Subcutaneous abdominal adipose tissue (tissue), 5 donors: ENCODE results near the gene L3MBTL1.

Experiments used
- H3K27ac ChIP-seq: one replicate; pipeline ENCODE4 v1.7.0; 2013; ENCODE audit warnings: low read depth, mild to moderate bottlenecking, inconsistent platforms, low read length, moderate library complexity
- H3K27me3 ChIP-seq, 5 donors: one replicate each; pipeline ENCODE4 v1.7.0; 2013; ENCODE audit warnings: low read length in 5 of 5, inconsistent platforms in 1 of 5; ENCODE audit not compliant: control insufficient read depth in 5 of 5, insufficient read depth in 4 of 5
- H3K36me3 ChIP-seq, 5 donors: one replicate each; pipeline ENCODE4 v1.7.0; 2013; ENCODE audit warnings: low read length in 5 of 5; ENCODE audit not compliant: control insufficient read depth in 5 of 5, insufficient read depth in 5 of 5
- H3K4me1 ChIP-seq, 5 donors: one replicate each; pipeline ENCODE4 v1.7.0; 2013; ENCODE audit warnings: low read length in 5 of 5, mild to moderate bottlenecking in 3 of 5, moderate library complexity in 1 of 5; ENCODE audit not compliant: control insufficient read depth in 5 of 5, insufficient read depth in 5 of 5
- H3K4me3 ChIP-seq, 5 donors: one replicate each; pipeline ENCODE4 v1.7.0; 2013; ENCODE audit warnings: low read length in 5 of 5, low read depth in 1 of 5
- H3K9ac ChIP-seq, 5 donors: one replicate each; pipeline ENCODE4 v1.7.0; 2013; ENCODE audit warnings: low read length in 5 of 5, mild to moderate bottlenecking in 4 of 5, moderate library complexity in 3 of 5
- H3K9me3 ChIP-seq, 5 donors: one replicate each; pipeline ENCODE4 v1.7.0; 2013; ENCODE audit warnings: low read length in 5 of 5; ENCODE audit not compliant: control insufficient read depth in 5 of 5
- donor health status: healthy.
- donor health status: healthy.
- donor health status: healthy.
- donor health status: healthy.
- donor health status: healthy.

The L3MBTL1 gene

DNA sequence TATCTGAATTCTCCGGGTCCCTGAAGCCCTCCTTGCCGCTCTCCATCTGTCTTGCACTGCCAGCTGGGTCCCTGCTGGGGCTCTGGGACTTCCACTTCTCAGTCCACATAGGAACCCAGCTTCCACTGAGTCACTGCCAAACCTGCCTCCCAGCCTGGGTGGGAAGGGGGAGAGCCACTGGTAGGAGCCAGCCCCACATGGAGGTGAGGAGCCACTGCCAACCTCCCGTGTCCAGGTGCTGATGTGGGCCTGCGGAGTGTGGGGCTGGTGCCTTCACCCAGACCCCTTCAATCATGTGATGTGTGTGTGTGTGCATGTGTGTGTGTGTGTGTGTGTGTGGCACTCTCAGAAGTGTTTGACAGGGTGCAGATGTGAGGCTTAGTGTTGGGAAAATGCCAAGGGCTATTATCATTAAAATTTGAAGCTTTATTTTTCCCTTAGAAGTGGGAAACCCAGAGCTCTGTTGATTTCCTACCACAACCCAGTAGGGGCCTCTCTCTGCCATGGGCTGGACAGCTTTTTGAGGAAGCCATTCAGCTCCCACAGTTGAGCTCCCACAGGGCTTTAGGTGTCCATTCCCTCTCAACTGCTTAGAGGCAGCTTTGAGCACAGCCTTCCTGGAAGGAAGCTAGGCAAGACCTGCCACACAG is 42.0 kb downstream of the L3MBTL1 start:
- H3K9ac ChIP-seq = no peak overlapping the region
- H3K4me1 ChIP-seq = peaks cover 0 to 26% (median 16%) of the 10 kb centered on the region in 5 donors
- H3K27ac ChIP-seq = no peak overlapping the region
- H3K9me3 ChIP-seq = peaks cover 0 to 7% (median 6%) of the 10 kb centered on the region in 5 donors
- H3K27me3 ChIP-seq = no peaks in the 10 kb centered on the region
- H3K4me3 ChIP-seq = no peak overlapping the region
- peaks cover 0 to 3% (median 0%) of the 10 kb centered on the region in 5 donors for H3K36me3 ChIP-seq

DNA sequence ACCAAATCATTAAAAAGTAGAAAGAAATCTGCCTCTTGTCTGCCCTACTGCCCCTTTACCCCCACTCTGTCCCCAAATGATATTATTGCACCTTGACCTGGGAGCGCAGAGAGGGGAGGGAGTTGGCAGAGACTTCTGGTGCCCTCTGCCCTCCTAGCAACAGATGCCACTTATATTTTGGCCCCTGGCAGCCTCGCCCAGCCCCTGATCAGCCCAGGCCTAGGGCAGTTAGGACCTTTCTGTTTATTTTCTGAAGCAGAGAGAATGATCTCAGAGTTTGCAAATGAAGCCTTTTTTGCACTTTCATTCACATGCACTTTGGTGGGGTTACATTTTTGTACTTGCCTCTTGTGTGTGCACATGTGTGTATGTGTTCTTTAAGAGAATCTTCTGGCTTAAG is 43.0 kb downstream of the L3MBTL1 start:
- H3K4me1 ChIP-seq = peaks cover 0 to 26% (median 16%) of the 10 kb centered on the region in 5 donors
- H3K27ac ChIP-seq = peak overlapping the region; percentile 13
- peaks cover 0 to 3% (median 0%) of the 10 kb centered on the region in 5 donors for H3K36me3 ChIP-seq
- no peaks in the 10 kb centered on the region for H3K27me3 ChIP-seq
- peak overlapping the region in 1 of 5 donors; percentile 10 for H3K9ac ChIP-seq
- H3K4me3 ChIP-seq = no peak overlapping the region
- H3K9me3 ChIP-seq = peaks cover 0 to 7% (median 6%) of the 10 kb centered on the region in 5 donors

DNA sequence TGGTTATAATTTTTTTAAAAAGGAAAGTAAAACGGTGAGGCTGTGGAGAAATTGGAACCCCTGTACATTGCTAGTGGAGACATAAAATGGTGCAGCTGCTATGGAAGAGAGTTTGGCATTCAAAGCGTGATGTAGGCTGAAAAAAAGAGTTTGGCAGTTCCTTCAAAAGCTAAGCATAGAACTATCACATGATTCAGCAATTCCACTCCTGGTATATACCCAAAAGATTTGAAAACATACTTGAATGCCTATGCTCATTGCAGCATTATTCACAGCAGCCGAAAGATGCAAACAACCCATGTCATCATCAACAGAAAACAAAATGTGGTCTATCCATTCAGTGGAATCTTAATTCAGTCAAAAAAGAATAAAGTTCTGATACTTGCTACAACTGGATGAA is 46.9 kb downstream of the L3MBTL1 start:
- Histone ChIP-seq H3K9me3 (no peaks in the 10 kb centered on the region), H3K36me3 (no peaks in the 10 kb centered on the region), H3K27me3 (no peaks in the 10 kb centered on the region), H3K4me1 (peaks cover 5 to 43% (median 36%) of the 10 kb centered on the region in 5 donors), H3K9ac (no peak overlapping the region), H3K27ac (no peak overlapping the region), H3K4me3 (no peak overlapping the region)

DNA sequence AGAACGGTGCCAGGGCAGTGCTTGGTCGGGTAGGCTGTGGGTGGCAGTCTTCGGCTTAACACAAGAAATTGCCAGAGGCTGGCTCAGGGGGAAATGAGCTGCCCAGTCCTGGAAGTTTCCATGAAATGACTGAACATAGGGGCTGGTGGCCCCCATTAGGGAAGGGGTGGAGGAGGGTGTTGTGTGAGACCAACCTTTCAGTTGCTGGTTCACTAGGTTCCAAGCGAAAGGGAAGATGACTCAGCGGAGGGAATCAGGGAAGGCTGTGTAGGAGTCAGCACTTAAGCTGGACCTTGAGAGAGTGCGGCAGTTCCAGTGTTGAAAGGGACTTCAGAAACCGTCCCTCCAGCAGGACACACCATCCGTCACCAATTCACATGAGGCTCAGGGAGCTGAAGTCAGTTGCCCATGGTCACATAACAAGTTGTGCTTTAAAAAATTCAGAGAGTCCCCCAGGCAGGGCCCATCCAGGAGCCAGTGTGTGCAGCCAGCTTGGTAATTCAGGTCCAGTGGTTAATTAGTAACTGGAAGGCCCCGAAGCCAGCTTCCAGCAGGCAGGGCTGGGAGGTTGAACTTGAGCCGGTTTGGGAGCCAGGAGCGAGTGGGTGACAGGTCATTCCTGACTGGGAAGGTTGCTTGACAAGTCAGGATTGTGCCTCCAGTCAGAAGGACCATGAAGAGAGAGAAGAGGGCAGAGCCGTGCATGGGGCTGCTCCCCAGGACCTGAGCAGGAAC is 51.1 kb downstream of the L3MBTL1 start, which contains the start of gene SGK2:
Gene SGK2, plus strand, starts transcription at position 616 of the 735 bp plus-strand sequence. CDS start 7,469 bp downstream, outside the sequence.
- Histone ChIP-seq H3K9me3 (no peaks in the 10 kb centered on the region), H3K4me3 (peak within 1 kb of the TSS in 4 of 5 donors; percentile 30 to 70 (median 40)), H3K9ac (peak within 1 kb of the TSS; percentile 1 to 68 (median 48)), H3K36me3 (no peaks in the 10 kb centered on the region), H3K27me3 (no peaks in the 10 kb centered on the region), H3K27ac (peak within 1 kb of the TSS; percentile 92), H3K4me1 (peaks cover 5 to 46% (median 40%) of the 10 kb centered on the region in 5 donors)

DNA sequence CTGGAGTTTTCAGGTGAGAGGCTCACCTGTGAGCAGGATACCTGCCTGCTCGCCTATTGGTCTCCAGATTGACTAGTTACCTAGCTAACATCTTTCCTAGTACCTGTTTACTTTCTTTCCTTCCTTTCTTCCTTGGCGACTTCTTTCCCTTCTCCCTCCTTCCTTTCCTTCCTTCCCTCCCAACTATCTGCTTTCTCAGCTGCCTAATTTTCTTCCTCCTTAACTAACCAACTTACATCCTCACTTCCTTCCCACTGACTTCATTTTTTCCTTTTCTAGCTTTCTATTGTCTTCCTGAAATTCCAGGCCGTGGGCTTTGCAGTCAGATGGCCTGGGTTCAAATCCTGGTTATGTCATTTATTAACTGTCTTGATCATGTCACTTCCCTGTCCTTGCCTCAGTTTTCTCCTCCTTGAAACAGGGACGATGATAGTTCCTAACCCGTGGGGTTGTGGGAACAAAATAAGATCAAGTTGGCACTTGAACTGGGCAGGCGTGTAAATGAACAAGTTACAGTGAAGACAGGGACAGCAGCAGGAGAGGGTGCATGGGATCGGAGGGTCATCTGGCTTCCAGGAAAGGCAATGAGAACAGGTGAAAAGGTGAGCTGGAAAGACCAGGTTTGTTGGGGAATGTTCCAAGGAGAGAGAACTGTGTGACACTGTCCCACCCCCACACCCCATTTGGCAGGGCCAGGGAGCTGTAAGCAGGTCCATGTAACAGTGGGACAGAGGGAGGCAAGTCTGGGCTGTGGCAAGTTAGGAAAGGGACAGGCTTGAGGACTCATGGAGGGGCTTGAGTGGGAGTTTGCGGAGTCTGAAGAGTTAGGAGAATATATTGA is 51.9 kb downstream of the L3MBTL1 start:
- Histone ChIP-seq H3K27ac (peak overlapping the region; percentile 92), H3K4me3 (peak overlapping the region in 4 of 5 donors; percentile 30 to 70 (median 40)), H3K4me1 (peaks cover 5 to 46% (median 40%) of the 10 kb centered on the region in 5 donors), H3K9ac (peak overlapping the region in 4 of 5 donors; percentile 5 to 68 (median 34)), H3K9me3 (no peaks in the 10 kb centered on the region), H3K36me3 (peaks cover 0 to 2% (median under 1%) of the 10 kb centered on the region in 5 donors), H3K27me3 (no peaks in the 10 kb centered on the region)

DNA sequence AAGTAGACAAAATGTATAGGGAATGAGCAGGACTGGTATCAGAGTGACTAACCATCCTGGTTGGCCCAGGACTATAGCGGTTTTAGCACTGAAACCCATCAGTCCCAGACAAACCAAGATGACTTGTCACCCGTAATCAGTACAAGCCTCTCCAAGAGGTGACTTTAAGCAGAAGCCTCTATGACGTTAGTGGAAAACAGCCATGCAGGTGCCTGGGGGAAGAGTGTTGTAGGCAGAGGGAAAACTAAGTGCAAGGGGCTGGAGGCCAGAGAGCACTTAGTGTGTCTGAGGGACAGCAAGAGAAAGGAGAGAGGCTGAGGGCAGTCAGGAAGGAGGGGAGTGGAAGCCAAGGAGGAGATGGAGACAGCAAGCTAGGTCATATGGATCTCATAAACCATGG is 53.5 kb downstream of the L3MBTL1 start:
- Histone ChIP-seq H3K4me1 (peaks cover 5 to 53% (median 46%) of the 10 kb centered on the region in 5 donors), H3K9ac (no peak overlapping the region), H3K27ac (peak overlapping the region; percentile 24), H3K36me3 (peaks cover 0 to 5% (median 4%) of the 10 kb centered on the region in 5 donors), H3K4me3 (peak overlapping the region in 2 of 5 donors; percentile 0 to 21), H3K27me3 (no peaks in the 10 kb centered on the region), H3K9me3 (no peaks in the 10 kb centered on the region)

DNA sequence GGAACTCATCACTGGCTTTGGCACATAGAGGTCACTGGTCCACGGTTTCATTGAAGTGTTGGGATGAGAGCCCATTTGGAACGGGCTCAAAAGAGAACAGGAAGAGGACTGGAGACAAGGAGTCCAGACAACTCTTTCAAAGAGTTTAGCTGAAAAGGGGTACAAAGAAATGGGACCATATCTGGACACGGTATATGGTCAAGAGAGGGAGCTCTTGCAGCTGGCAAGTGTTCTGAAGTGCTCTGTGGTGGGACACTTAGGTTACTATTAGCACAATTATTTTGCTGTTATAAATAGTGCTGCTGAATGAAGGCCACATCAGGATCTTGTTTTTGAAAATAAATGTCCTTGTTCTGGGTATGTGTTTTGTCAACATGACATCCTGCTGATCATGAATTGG is 55.9 kb downstream of the L3MBTL1 start:
- Histone ChIP-seq H3K4me1 (peaks cover 2 to 37% (median 30%) of the 10 kb centered on the region in 5 donors), H3K27ac (no peak overlapping the region), H3K36me3 (peaks cover 3 to 22% (median 11%) of the 10 kb centered on the region in 5 donors), H3K9ac (no peak overlapping the region), H3K27me3 (no peaks in the 10 kb centered on the region), H3K4me3 (no peak overlapping the region), H3K9me3 (no peaks in the 10 kb centered on the region)

DNA sequence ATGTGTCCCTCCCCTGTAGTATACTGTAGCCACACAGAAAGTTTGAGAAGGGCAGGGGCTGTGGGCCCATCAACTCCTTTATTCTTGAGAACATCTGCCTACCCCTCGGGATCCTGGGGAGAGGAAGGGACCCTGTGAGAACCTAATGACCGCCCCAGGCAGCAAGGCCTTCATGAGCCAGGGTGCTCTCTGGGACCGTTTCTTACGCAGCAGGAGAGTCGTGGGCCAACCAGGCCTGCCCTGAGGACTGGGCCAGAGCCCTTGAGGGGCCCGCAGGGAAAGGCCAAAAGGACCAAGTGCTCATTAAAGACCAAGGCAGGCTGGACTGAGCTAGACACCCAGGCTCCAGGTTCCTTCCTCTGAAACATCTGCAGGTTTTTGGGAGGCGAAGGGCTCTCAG is 56.5 kb downstream of the L3MBTL1 start:
- Histone ChIP-seq H3K9ac (no peak overlapping the region), H3K27me3 (no peaks in the 10 kb centered on the region), H3K4me1 (peaks cover 0 to 31% (median 24%) of the 10 kb centered on the region in 5 donors), H3K36me3 (peaks cover 3 to 27% (median 13%) of the 10 kb centered on the region in 5 donors), H3K4me3 (no peak overlapping the region), H3K27ac (no peak overlapping the region), H3K9me3 (no peaks in the 10 kb centered on the region)

DNA sequence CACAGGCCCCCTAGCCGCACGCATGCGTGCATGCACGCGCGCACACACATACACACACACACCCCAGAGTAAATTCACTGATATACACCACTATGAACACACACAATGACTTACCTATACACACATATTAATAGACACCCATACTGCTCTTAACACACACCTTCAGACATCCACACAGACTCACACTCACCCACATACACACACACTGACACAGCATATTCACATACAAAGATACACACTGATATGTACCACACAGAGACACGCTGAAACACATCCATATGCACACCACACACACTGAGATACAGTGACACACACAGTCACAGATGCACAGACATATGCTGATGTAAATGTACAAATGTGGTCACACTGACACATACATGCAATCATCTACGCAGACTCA is 57.0 kb downstream of the L3MBTL1 start:
- H3K36me3 ChIP-seq = peaks cover 3 to 32% (median 18%) of the 10 kb centered on the region in 5 donors
- peaks cover 0 to 27% (median 19%) of the 10 kb centered on the region in 5 donors for H3K4me1 ChIP-seq
- H3K4me3 ChIP-seq = no peak overlapping the region
- H3K9me3 ChIP-seq = no peaks in the 10 kb centered on the region
- no peak overlapping the region for H3K27ac ChIP-seq
- no peaks in the 10 kb centered on the region for H3K27me3 ChIP-seq
- no peak overlapping the region for H3K9ac ChIP-seq
